Activated naive CD4-positive, alpha-beta T cell (primary cell): ENCODE measurements around the gene SUPT7L.
"Not testable (repeated sequence)": the region's sequence is repeated elsewhere in the genome, so short reads cannot be mapped to it uniquely, and the experiment has no call there.

Source experiments
- DNase-seq, 4 experiments: peaks; one replicate each; lab custom pipeline; 2025; lab: John Stamatoyannopoulos, UW

The SUPT7L gene

DNA sequence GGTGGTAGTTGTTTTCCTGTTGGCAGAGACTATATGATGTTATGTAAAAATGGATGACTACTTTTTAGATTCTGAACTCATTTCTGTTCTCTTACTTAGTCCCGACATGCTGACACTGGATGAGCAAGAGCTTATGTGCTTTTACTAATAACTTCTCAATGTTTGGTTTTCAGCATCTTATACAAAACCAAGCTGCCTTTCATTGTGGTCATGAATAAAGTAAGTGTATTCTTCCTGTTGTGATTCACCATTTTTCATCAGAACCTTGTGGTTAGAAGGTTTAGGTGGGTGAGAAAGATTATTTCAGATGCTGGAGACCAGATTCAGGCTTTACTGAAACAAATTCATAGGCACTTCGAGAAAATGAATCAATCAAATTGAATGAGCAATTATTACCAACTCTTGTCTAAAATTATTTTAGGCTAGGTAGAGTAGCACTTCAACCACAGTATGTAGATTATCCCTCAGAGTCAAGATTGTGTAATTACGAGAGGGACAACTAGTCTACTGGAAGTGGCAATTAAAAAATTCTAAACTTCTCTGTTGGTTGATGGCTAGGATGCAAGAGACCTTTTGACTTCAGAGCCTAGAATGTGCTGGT, 25.3 kb downstream of the SUPT7L start:
- no peak for DNase-seq

DNA sequence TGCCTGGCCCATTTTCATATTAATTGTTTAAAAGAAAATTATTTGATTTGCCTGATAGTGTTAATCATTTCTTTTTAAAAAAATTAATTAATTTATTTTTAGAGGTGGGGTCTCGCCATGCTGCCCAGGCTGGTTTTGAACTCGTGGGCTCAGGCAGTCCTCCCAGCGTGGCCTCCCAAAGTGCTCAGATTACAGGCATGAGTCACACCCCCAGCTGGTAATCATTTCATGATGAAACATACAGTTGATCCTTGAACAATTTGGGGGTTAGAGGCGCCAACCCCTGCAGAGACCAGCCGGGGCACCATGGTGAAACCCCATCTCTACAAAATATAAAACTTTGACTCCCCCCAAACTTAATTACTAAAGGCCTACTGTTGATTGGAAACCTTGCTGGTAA, 26.6 kb downstream of the SUPT7L start:
- DNase-seq, result no peak

DNA sequence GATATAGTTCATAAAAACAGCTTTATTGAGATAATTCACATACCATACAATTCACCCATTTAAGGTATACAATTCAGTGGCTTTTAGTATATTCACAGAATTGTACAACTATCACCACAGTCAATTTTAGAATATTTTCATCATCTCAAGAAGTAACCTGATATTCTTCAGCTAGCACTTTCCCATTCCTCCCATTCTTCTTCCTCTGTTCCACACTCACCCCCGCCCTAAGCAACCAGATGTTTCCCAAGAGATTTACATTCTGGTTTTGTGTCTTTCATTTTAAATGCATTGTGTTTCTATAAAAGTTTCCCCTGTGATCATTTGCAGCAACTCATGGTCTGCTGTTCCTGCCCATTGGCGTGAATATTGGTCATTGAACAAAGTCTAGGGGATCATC, 29.1 kb downstream of the SUPT7L start:
- DNase-seq, result no peak

DNA sequence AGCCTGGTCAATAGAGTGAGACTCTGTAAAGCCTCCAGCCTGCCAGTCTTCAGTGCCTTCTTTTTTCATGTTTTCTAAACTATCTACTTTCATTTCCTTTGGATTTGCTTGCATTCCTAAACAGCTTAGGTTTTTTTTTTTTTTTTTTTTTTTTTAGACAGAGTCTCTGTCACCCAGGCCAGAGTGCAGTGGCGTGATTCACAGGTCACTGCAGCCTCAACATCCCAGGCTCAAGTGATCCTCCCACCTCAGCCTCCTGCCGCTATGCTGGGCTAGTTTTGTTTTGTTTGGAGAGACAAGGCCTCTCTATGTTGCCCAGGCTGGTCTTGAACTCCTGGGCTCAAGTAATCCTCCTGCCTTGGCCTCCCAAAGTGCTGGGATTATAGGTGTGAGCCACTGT, 33.2 kb downstream of the SUPT7L start:
- DNase-seq, result not testable (repeated sequence)

DNA sequence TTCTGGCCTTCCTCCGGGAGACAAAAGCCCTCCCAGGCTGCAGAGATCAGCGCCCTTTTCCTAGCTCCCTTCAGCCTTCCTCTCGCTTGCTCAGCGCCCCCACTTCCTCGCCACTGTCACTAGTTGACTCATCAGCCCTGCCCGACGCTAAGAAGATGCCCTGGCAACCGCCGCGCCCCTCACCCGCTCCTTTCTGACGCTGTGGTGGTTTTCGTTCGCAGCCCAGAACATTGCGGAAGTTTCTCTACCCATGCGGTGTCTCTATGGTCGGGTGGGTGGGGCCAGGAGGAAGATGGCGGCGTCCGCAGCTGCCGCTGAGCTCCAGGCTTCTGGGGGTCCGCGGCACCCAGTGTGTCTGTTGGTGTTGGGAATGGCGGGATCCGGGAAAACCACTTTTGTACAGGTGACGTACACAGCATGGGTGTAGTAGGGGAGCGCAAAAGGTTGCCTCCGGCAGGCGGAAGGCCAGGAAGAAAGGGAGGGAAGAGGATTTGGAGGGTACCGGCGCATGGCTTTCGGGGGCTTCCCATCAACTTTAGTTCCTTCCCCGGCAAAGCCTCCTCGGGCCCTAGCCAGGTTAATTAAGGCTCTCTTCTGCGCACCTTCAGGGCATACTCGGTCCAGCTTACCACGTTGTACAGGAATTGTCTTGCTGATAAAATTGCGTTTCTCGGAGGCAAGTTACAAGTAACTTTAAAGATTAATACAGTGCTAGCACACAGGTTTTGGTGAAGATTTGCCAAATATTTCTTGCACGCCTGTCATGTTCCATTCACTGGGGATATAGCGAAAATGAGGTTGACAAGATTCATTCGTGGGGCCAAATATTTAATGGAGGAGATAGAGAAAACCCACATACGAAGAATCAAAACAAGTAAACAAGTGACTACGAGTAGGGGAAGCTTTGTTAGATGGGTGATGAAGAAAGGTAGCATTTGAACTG, 34.4 kb downstream of the SUPT7L start, which contains the start of the genes CCDC121 and GPN1:
Gene CCDC121, minus strand, starts transcription at position 246 of the 943 bp plus-strand sequence. CDS start 1,213 bp downstream, outside the sequence.
Gene GPN1, plus strand, starts transcription at position 284 of the 943 bp plus-strand sequence. Its CDS starts 9 bp downstream, at position 293.
- DNase-seq, result peak; percentile 75 to 92 (median 84)

DNA sequence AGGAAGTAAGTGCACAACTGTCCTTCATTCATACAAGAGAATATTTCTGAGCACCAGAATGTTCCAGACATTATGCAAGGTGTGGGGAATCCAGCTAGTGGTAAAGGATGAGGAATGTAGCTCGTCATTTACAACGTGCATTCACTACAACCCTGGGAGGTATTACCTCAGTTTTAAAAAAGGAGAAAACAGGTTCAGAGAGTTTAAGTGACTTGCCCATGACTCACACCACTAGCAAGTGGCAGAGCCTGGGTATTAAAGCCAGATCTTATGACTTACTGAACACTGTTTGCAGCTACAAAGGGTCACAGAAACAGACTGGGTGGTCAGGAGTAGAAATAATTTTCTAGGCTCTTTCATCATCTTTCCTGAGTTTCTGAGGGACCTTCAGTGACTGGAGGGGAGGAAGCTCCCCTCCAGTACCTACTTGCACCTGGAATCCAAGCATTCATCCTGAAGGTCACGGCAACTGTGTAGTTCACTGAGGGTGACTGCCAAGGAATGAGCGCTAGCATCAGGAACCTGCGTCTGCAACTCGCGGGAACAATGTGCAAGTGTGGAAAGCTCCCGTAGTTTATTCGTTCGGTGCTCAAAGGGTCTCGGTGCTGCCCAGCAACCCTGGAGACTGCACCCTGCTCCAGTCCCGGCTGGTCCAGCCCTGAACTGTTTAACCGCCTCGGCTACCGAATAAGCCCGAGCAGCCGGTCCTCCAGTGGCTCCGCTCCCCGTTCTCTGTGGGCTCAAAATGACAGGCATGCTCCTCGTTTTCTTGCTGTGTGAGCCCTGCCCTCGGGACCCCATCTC, 35.2 kb downstream of the SUPT7L start:
- DNase-seq, result no peak

DNA sequence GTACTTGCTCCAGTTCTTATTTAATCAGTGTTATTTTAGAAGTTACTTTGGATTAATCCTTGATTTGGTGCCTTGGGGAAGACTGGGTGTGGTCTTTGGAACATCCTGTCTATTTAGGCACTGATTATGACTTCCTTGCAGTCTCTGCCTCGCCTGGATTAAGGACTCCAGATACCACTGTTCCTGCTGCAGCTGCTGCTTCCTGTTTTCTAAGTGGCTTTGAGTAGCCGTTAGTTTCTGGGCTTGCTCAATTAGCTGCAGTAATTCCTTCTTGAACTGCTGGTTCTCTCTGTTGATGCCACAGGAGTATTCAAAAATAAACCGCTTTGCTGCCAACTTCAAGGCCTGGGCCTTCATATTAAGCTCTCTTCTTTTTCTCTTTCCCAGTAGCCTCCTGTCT, 36.5 kb downstream of the SUPT7L start:
- DNase-seq, result not testable (repeated sequence)

DNA sequence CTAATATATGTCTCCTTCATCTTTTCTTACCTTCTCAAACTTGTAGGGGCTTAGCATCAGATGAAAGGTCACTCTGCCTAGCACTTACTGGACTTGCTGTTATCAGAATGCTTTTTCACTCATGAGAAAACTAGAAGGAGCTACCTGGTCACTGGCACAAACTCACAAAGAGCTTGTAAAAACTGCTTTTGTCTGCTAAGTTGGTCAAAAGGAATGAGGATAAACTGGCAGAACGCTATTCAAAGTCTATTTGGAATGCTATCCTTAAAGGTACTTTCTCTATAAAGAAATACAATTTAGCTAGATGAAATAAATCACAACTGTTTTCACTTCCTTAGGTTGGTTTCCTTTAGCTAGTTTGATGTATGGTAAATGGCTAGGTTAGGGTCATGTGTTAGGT, 37.1 kb downstream of the SUPT7L start:
- not testable (repeated sequence) for DNase-seq

DNA sequence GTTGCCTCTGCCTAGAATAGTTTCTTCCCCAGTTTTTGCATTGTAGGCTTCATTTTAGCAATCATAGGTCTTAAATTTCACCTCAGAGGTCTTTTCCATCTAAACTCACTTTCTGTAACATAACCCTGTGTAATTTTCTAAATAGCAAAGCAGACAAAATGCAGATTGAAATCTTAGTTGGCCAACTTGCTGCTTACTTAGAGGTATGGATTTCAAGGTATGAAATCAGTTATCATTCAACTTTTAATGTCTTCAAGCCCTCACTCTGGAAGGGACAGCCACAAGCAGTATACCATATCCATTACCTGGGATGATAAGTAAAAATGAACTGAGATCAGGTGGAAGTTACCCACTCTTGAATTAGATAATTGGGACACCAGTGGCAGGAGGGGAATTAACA, 38.5 kb downstream of the SUPT7L start:
- DNase-seq, result no peak

DNA sequence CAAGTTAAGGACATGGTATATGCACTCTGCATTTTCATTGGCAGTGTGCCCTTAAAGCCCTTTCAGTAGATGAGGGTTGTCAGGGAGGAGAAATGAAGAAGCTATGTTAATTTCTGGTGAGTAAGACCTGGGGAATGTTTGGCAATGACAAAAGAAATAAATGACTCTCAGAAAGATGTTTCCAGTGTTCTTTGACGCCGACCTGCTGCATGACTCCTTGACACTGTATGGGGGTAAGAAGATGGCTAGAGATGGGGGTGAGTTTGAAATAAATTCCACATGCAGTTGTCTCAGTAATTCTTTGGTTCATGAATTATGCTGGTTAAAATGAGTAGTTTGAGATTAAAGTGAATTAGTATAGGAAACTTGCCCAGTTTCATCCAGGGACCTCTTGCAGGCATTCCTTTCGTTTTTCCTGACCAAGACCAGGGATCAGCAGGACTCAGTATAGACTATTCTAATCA, 40.5 kb downstream of the SUPT7L start:
- DNase-seq, result no peak

DNA sequence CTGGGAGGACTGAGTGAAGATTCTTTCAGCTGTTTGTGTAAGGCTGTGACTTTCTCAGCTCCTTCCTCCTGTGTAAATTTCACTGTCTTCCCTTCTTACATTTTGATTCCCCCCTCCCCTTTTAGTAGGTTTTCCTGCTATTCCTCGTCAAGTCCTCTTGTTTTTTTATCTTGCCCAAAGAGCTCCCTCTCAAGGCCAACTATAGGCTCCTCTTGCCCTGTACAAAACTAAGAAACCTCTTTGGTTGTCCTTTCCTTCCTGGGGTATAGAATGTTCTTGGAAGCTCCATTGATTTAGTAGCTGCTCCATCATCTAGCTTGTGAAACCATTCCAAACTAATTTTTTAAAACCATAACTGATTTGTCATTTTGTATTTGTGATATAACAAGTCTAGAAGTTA, 41.9 kb downstream of the SUPT7L start:
- no peak for DNase-seq

DNA sequence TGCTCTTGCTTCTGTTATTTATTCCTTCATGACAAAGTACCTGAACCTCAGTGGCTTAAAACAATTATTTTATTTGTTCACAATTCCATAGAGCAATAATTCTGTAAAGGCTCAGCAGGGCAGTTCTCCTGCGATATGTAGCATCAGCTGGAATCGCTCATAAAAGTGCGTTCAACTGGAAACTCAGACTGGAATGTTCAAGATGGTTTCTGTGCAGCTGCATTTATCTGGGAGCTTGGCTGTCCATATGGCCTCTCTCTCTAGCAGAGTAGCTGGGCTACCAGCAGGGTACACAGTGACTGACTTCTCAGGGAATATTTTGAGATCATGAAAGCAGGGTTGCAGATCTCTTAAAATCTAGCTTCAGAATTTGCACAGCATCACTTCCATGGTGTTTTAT, 48.1 kb downstream of the SUPT7L start:
- no peak for DNase-seq

DNA sequence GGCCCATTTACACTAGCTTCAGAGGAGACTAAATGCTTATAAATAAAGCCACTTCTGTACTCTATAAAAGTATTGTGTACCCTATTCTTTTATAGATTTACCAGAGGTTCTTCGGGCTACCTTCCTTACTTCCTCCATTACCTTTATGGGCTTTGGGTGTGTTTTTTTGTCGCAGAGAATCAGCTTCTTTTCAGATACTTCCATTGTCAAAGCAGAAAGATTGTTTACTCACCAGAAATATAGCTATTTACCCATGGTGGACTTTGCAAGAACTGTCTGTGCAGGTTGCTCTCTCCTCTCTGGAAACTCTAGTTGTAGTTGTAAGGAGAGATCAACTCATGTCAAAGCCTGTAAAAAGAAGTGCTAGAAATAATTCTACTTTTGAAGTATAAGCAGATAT, 49.4 kb downstream of the SUPT7L start:
- no peak for DNase-seq

DNA sequence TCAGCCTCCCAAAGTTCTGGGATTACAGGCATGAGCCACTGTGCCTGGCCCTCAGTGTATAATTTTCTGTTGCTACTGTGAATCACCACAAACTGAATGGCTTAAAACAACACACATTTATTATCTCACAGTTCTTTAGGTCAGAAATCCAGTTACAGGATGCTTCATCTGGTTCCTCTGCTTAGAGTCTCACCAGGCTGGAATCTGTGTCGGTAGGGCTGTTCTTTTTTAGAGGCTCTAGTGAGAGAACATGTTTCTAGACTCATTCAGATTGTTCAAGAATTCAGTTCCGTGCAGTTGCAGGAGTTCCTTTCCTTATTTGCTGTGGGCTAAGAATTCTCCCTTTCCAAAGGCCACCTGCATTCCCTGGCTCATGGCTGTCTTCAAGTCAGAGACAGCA, 56.8 kb downstream of the SUPT7L start:
- no peak for DNase-seq
